ENCODE data around the gene KIRREL3.

KIRREL3 gene

DNA sequence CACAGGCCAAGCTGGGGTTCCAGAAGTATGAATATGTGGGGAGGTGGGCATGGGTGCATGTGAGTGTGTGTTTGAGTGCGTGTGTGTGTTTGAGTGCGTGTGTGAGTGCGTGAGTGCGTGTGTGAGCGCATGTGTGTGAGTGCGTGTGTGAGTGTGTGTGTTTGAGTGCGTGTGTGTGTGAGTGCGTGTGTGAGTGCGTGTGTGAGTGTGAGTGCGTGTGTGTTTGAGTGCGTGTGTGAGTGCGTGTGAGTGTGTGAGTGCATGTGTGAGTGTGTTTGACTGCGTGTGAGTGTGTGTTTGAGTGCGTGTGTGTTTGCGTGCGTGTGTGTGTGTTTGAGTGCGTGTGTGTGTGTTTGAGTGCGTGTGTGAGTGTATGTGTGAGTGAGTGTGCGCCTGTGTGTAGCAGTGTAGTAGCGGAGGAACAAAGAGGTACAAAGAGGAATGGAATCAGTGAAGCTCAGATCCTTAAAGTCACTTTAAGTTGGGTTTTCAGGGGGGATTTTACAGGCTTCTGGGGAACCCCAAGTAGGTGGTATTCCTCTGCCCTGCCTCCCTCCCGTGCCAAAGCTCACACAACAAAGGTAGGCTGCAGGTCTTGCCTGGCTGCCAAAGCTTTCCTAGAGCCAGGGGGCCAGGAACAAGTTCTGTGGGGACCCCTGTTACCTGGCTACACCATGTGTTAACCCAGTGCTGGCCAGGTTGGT, 137.1 kb downstream of the KIRREL3 start:
- DNase-seq: no peak

DNA sequence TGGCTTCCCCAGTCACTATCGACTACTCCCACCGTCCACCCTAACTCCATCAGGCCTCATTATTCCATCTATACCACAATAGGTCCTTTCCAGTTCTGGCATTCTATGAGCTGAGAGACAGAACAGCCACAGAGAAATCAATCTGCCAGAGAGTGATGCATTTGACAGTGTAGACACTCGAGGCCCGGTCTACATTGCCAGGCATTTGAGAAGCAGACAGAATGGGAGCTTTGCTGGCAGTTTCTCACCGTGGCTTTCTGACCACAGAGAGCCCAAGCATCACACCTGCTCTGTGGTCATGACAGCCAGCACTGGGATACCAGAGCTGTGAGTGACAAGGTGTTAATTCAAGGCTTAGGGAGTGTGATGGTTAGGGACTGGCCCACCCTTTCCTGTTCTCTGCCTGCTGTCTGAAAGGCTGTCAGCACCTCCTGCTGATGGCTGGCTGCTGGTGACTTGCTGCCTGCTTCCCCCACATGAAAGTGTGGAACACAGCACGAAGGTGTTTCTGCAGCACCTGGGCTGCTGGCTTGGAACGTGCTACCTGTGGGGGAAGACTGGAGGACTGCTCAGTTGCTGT, 137.8 kb downstream of the KIRREL3 start:
- no peak for DNase-seq

DNA sequence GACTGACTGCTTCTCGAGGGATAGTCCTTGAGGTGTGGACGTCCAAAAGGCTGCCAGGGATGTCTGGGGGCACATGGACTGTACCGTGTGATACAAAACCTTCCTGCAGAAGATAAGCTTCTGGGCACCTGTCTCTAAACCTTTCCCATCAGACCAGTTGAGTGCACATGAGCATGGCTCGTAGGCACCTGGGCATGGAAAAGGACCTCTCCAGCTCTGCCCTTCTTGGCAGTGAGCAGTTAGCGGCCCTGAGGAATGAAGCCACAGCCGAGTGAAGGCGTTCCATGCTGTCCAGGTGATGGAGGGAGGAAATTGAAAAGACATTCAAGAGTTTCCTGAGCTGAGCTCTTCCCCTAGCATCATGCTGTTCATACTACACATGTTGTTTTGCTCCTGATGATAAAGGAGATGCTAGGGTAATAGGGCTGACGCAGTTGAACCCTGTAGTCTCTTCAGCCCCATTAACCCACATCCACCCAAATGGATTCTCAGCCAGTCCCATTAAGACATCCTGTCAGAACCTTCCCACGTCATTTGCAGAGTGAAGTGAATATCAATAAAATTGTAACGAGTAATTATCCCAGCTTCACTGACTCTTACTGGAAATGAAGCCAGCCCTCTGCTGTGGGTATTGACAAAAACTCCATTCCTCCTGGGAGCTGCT, 138.6 kb downstream of the KIRREL3 start:
- DNase-seq: no peak

DNA sequence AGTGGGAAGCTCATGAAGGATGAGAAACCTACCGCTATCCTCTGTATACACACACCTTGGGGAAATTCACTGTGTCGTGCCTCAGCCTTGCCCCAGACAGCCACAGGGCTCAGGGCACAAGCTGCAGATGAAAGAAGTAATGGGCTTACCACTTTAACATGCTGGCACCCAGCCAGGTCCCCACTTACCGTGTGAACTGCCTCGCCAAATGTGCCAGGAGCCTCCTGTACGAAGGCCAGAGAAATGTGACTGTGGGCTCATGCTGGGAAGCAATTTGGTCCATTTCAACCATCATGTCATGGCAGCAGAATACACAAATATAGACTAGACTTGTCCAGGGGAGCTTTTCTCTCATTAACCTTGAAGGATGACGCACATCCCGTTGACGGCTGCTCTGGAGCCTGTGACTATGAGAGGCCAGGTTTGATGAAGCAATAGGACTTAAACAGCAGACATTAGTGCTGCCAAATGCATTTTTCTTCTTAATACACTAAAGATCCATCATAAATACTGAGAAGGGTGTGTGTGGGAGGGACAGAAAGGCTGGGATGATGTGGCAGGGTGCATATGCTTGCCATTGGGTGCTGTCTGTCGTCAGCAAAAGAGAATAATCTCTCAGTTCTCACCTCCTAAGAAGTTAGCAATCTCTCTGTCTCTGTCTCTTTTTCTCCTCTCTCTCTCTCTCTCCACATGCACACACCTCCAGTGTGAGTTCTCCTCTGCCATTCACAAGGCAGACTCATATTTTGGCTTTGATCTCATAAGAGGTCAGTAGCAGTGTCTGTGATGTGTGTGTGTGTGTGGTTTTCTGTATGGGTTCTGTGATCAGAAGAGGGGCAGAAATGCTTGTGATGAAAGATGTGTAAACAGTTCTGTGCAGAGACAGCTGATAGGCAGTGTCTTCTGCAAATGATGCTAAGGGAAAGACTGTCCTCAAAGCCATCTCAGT, 142.4 kb downstream of the KIRREL3 start:
- DNase-seq: no peak

DNA sequence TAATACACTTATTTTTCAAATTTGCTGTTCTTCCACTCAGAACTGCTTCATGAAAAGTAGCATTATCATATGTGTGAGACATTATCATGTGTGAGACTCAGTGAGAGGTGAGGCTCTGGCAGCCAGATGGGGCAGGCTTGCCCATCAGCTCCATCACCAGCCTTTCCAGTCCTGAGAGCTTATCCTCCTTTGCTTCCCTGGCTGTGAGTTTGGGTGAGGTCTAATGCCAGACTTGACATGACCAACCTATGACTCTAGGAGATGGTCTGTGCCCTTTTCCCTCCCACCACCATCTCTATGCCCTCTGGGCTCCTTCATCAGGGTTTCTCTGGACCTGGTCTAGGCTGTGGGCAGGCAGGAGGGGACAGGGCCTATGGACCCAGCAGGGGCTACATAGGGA, 145.0 kb downstream of the KIRREL3 start:
- DNase-seq: no peak

DNA sequence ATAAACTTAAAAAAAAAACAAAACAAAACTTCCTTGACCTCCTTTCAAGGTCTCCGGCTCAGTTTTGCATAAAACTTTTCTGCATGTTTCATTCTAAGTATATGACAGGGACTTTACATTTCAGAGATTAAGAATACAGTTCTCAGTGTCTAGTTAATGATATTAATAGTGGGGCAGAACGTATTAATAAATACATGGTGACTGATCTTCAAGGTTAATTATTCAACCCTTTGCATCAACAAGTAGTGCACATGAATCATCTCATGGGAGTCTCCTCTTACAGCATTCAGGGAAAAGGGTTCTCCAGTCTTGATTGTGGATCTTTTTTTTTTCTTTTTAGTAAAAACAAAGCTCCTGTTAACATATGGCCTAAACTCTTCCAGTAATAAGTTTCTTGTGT, 146.8 kb downstream of the KIRREL3 start:
- DNase-seq: no peak

DNA sequence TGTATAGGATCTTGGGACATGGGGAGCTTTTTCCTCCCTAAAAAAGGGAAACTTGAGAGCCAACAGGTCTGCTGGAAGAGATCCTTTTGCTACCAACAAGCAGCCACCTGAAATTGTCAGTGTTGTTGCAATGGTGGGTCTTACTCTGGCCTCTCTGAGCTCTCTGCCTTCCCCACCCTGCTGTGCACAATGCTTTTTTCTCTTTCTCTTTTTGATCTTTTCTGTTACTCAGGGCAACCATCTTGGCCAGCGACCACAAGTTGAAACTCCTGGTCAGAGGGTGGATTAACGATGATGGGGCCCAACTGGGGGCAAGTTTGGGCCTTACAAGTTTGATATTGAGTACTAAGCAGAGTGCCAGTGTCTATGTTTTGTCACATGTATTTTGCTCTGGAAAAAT, 155.8 kb downstream of the KIRREL3 start:
- DNase-seq: no peak

DNA sequence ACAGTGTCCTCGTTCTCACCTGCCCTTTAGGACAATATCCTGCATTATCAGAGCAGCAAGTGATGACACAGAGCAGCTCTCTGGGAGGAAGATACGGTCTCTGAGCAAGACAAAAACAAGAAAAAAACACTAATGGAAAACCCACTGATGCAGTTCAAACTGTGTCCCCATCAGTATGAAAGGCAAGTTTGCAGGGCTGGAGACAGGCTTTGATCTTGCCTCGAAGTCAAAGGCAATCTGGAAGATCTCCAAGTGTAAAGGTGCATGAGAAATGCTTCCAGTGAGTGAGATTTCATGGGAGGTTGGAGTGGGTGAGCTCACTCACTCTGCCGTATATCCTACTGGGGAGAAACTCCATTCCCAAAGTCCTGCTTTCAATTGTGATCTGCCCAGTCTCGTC, 157.5 kb downstream of the KIRREL3 start:
- DNase-seq: no peak

DNA sequence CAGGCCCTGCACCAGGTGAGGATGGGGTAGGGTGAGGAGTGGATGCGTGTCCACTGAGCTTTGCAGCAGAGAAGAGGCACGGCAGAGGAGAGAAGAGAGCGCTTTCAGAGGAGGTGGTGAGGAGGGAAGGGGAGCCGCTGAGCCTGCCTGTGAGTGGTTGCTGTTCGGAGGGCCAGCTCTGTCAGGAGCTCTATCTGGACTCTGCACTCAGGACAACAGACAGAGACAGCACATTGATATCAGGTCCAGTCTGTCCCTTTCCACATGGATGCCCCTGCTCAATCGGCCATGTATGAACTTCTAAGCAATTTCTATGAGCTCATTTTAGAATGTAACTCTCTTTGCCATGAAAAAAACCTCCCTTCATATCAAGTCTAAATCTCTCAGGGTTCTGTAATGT, 158.6 kb downstream of the KIRREL3 start:
- DNase-seq: no peak

DNA sequence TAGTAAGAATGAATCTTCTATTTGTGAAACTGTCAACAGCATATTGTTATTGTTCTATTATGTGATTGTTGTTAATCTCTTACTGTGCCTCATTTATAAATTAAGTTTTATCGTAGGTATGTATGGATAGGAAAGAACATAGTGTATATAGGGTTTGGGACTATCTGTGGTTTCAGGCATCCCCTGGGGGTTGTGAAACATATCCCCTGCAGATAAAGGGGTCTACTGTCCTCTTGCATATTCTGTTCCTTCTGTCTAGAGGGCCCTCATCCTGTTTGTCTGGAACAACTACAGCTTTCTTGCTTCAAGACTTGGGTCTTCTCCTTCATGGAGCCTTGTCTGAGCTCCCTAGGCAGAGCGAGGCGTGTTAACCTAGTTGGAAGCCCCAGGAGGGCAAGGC, 159.6 kb downstream of the KIRREL3 start:
- DNase-seq: no peak

DNA sequence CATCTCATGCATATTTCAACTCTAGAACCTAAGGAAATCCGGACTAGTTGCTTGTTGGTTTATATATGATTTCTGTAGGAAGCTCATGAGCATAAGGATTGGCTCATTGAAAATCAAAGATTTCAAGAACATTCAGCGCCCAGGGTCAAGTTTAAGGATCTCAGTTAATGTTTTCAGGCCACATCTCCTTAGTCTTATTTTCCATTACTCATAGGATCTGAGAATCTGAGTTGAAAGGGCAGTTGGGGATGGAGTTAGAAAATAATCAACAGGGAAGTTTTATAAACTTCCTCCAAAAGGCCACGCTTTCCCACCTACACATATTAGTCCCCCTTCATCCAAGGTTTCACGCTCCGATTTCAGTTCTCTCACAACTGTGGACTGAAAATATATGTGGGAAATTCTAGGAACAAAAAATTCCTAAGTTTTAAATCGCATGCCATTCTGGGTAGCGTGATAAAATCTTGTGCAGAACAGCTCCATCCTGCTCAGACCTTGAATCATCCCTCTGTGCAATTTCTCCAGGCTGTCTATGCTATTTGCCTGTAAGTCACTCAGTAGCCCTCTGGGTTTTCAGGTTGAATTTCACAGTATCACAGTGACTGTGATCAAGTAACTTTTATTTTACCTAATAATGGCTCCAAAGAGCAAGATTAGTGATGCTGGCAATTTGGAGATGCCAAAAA, 160.2 kb downstream of the KIRREL3 start:
- DNase-seq: no peak

DNA sequence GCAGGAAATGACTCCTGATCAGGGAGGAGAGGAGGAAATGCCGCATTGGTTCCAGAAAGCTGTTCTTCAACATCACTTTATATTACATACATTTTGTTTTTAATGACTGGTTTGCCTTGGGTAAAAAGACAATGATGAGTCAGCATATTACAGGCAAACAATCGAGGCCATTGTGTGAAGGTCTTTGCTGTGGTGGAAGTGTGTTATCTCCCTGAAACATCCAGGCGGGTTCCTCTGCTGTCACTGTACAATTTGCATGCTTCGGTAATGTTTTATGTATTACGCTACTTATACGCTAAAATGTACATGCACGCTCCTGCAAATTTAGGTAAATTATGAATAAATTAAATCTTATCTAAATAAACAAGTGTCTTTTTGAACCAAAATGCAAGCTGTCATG, 161.1 kb downstream of the KIRREL3 start:
- DNase-seq: no peak

DNA sequence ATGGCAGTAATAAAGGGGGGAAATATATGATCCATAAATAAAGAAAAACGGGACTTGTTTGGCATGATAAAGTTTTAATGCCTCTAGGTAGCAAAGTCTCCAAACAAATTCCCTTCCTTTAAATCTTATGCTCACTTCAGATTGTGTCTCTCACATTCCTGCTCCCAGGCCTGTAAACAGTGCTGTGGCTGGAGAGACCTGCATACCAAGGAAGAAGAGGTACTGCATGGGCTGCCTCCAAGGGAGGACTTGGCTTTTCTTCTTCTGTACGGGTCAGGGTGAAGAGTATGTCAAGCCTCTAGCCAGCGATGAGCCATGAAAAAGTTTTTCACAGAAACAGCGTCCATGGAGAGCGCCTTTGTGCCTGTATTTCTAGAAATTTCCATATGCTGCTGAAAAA, 161.8 kb downstream of the KIRREL3 start:
- no peak for DNase-seq

DNA sequence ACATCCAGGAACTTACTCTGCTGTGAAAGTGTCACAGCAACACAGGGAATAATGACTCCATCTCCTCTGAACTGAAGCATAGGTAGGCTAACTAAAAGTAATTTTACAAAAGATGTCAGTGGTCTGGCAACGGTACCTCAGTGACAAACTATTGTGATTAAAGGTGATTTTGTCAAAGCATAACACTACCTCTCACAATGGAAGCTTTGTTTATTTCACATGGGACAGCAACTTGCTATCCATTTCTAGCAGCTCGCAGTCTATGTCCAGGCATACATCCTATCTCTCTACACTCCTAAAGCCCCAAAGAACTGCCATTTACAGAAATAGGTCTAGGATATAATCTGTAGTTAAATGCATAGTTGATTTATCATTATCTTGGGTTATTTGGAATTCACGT, 163.0 kb downstream of the KIRREL3 start:
- DNase-seq: no peak

DNA sequence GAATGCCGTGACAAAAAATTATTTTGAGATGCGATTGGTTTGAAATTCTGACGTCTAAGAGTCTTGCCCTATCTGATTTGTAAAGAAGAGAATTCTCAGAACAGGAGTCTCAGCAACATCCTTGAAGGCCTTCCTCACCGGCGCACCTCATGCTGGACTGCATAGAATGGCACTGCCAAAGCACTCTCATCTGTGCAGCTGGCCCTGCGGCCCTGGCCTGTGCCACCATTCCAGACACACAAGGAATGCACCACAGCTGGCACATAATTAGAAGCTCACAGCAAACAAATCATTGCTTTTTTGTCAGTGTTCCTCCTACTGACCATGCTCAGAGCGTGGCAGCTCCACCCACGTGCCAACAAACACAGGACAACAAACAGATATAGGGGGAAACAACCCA, 166.0 kb downstream of the KIRREL3 start:
- DNase-seq: no peak

DNA sequence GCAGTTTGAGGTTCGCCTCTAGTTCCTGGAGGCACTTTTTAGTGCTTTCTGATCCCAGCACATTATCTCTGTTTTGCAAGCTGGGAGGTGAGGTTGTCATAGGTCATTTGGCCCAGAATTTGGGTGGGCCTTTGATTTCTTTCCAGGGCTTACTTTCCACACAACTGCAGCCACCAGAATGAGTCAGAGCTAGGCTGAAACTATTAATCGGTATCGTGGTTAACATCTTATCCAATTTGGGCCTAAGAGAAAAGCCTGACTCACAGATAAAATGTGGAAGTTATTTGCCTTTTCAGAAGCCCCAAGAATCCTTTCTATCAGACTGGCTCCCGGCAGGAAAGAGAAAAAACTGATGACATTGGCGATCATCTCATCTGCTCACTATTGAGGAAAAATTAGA, 166.4 kb downstream of the KIRREL3 start:
- DNase-seq: no peak

DNA sequence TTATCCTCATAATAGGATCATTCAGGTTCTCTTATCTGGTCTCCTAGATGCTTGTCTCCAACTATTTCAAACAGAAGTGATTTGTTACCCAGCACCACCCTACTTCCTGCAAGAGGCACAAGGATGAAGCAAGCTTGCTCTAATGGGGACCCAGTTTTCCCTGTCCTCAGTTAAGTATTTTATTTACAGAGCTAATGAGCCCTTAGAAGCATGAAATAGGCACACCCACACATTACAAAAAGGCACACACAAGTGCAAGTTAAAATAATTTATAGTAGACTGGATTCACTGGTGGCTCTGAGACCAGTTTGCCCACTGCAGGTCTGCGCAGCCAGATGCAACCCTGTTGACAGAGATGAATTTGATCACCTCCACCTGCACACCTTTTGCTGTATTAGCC, 167.5 kb downstream of the KIRREL3 start:
- DNase-seq: no peak

DNA sequence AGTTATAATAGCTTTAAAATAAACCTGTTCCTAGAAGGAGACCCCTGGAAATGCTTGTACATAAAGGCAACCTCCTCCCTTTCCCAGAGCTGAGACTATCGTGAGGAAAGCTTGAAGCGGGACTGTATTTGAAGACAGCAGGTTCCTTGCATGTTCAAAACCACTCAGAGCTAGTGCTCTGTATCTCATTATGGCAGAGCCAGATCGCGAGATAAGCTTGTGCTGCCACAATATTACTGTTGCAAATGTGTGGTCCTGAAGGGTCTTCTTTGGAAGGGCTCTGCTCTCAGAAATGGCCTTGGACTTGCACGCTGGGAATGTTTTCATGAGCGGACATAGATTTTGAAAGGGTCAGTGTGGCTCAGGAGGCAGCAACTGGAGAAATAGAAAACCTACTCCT, 168.2 kb downstream of the KIRREL3 start:
- DNase-seq: no peak

DNA sequence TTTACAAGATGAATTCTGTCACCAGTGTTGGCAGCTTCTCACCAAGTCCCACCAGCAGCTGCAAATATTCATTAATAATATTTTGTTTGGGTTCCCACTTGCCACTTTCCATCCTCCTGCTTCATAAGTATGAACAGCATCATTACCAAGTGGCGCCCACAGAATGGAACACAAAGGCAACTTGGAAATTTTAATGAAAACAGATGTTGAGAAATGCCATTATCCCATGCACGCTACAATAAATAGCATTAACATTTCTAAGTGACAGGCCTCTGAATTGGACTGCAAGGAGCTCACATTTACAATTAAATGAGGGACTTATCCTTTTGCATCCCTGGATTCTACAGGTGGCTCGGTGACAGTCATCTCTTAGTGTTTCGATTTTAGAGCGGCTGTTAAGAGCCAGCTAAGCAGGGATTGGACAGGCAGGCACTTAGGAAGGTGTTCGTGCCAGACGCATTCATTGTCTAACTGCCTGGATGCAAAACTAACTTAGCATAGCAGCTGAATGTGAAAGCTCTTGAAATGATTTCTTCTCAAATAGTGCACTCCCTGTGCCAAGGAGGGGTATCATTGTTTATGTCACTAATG, 170.3 kb downstream of the KIRREL3 start:
- DNase-seq: no peak

DNA sequence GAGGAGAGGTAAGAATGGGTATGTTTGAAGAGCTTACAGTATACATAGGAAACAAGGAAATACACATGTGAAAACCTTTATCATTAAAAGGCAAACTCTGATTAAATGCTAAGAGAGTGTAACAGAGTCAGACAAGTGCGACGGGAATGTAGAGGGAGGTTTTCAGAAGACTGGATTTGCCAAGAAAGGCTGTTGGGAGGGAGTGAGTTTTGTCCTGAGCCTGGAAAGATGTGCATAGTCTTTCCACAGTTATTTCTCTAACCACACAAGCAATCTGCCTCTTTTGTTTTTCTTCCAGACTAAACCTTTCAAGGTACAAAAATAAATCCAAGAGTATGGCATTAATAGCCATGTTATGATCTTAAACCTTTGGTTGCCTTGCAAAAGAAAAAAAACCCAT, 170.9 kb downstream of the KIRREL3 start:
- DNase-seq: no peak

DNA sequence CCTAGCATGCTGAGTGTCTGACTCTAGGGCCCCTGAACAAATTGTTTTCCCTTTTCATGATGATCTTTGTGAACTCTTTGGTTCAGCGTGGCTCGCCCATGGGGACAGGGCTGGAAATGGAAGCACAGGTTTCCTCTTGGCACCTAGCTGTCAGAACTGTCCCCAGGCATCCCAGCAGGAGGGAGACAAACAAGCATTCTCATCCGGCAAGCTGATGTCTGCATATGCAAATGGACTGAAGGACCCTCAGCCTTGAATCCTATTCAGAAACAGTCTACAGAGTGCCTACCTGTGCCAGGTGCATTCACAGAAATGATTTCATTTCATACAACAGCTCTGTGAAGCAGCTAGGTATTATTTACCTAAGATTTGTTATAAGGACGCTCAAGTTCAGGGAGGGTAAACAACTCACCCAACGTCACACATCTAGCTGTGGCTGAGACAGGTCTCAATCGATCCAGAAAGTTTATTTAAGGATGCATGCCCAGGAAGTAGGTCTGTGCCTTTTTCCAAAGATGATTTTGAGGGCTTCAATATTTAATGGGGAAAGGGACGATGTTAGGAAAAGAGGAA, 176.4 kb downstream of the KIRREL3 start:
- no peak for DNase-seq

DNA sequence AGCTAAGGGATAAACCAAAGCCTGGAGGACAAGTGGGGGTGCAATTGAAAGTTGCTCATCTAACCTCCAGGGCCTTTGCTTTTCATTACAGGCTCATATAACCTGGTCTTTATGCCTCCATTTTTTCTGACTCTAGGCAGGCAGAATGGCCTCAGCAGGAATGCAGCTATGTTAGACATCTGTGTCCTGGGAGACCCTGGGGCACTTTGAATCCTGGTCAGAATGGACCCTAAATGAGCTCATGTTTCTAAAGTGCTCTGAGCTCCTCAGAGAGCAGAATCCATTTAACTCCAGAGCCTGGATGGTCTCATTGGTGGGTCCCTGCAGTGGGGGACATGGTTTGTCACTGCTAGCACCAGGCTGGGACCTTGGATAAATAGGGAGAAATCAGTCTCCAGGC, 177.3 kb downstream of the KIRREL3 start:
- no peak for DNase-seq
